HG02981 (cell line): Measurements from ENCODE around the gene THBD.

ENCODE experiments used
- ATAC-seq: cut with Tn5 transposase; IDR thresholded peaks from one replicate; pipeline ENCODE4 v1.9.1; 2021; ENCODE audit warnings: mild to moderate bottlenecking, moderate library complexity; ENCODE audit not compliant: unreplicated experiment

The THBD gene

GRCh38 chr20:23017516-23017915 lies 32.0 kb downstream of the THBD start:
- ATAC-seq, result no peak

- no peak for ATAC-seq
Observed at GRCh38 chr20:23013429-23013828, 36.0 kb downstream of the THBD start.

GRCh38 chr20:23011008-23011721 lies 38.3 kb downstream of the THBD start:
- ATAC-seq, result no peak

- no peak for ATAC-seq
Observed at GRCh38 chr20:23010096-23010495, 39.4 kb downstream of the THBD start.

GRCh38 chr20:23009636-23010035 lies 39.8 kb downstream of the THBD start:
- ATAC-seq, result no peak

- no peak for ATAC-seq
Observed at GRCh38 chr20:23008667-23009066, 40.8 kb downstream of the THBD start.

- ATAC-seq, result no peak
Observed at GRCh38 chr20:23007886-23008655, 41.4 kb downstream of the THBD start.

GRCh38 chr20:23007462-23007861 lies 42.0 kb downstream of the THBD start:
- no peak for ATAC-seq

GRCh38 chr20:23005776-23006175 lies 43.7 kb downstream of the THBD start:
- no peak for ATAC-seq

- ATAC-seq, result no peak
Observed at GRCh38 chr20:23003881-23004460, 45.5 kb downstream of the THBD start.

GRCh38 chr20:23003077-23003635 lies 46.3 kb downstream of the THBD start:
- ATAC-seq, result no peak

GRCh38 chr20:23002276-23002675 lies 47.2 kb downstream of the THBD start:
- ATAC-seq, result no peak

- ATAC-seq, result no peak
Observed at GRCh38 chr20:23000232-23000947, 49.1 kb downstream of the THBD start.

GRCh38 chr20:22999756-23000155 lies 49.7 kb downstream of the THBD start:
- no peak for ATAC-seq

GRCh38 chr20:22998476-22998875 lies 51.0 kb downstream of the THBD start:
- no peak for ATAC-seq

- ATAC-seq, result no peak
Observed at GRCh38 chr20:22995923-22996322, 53.5 kb downstream of the THBD start.
